HG03342 (cell line): ENCODE data around the gene TSSK6.

ENCODE experiments used
- ATAC-seq: cut with Tn5 transposase; IDR thresholded peaks from one replicate; pipeline ENCODE4 v1.9.1; 2021; ENCODE audit warnings: mild to moderate bottlenecking, moderate library complexity; ENCODE audit not compliant: unreplicated experiment

The TSSK6 gene

DNA sequence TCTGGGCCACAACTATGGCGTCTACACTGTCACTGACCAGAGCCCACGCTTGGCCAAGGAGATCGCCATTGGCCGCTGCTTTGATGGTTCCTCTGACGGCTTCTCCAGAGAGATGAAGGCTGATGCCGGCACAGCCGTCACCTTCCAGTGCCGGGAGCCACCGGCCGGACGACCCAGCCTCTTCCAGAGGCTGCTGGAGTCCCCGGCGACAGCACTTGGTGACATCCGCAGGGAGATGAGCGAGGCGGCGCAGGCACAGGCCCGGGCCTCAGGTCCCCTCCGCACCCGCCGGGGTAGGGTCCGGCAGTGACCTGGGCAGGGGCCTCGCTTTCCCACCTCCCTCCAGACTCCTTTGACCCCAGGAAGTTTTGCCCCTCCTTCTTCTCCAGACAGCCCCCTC, 30.4 kb upstream of the TSSK6 start:
- no peak for ATAC-seq

DNA sequence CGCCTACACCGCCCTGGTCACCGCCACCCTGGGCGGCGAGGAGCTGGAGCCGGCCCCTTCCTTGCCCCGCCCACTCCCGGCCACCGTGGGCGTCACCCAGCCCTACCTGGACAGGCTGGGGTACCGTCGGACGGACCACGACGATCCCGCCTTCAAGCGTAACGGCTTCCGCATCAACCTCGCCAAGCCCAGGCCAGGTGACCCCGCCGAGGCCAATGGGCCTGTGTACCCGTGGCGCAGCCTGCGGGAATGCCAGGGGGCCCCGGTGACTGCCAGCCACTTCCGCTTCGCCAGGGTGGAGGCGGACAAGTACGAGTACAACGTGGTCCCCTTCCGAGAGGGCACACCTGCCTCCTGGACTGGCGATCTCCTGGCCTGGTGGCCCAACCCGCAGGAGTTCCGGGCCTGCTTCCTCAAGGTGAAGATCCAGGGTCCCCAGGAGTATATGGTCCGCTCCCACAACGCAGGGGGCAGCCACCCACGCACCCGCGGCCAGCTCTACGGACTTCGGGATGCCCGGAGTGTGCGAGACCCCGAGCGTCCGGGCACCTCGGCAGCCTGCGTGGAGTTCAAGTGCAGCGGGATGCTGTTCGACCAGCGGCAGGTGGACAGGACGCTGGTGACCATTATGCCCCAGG, 29.7 kb upstream of the TSSK6 start:
- ATAC-seq: no peak

DNA sequence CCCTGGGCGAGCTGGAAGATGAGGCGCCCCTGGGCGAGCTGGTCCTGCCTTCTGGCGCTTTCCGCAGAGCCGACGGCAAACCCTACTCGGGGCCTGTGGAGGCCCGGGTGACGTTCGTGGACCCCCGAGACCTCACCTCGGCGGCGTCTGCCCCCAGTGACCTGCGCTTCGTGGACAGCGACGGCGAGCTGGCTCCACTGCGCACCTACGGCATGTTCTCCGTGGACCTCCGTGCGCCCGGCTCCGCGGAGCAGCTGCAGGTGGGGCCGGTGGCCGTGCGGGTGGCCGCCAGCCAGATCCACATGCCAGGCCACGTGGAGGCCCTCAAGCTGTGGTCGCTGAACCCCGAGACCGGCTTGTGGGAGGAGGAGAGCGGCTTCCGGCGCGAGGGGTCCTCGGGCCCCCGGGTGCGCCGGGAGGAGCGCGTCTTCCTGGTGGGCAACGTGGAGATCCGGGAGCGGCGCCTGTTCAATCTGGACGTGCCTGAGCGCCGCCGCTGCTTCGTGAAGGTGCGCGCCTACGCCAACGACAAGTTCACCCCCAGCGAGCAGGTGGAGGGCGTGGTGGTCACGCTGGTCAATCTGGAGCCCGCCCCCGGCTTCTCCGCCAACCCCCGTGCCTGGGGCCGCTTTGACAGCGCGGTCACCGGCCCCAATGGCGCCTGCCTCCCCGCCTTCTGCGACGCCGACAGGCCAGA, 29.1 kb upstream of the TSSK6 start:
- no peak for ATAC-seq

DNA sequence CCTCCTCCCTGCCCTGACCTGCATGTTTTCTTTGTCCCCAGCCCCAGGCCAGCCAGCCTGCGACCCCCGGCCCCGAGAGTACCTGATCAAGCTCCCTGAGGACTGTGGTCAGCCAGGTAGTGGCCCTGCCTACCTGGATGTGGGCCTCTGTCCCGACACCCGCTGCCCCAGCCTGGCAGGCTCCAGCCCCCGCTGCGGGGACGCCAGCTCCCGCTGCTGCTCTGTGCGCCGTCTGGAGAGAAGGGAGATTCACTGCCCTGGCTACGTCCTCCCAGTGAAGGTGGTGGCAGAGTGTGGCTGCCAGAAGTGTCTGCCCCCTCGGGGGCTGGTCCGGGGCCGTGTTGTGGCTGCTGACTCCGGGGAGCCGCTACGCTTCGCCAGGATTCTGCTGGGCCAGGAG, 28.3 kb upstream of the TSSK6 start:
- no peak for ATAC-seq

DNA sequence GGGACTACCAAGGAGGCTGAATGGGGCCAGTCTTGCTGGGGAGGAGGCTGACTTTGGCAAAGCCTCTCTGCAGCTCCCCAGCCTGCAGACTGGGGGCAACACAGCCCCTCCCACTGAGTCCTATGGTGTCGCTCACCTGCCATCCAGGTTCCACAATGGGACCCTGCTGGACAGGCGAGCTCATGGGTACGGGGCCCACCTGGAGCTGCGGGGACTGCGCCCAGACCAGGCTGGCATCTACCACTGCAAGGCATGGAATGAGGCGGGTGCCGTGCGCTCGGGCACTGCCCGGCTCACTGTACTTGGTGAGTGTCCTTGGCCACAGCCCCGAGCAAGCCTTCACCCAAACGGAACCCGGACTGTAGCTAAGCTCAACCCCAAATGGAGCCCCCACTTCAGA, 27.8 kb upstream of the TSSK6 start:
- ATAC-seq: no peak

DNA sequence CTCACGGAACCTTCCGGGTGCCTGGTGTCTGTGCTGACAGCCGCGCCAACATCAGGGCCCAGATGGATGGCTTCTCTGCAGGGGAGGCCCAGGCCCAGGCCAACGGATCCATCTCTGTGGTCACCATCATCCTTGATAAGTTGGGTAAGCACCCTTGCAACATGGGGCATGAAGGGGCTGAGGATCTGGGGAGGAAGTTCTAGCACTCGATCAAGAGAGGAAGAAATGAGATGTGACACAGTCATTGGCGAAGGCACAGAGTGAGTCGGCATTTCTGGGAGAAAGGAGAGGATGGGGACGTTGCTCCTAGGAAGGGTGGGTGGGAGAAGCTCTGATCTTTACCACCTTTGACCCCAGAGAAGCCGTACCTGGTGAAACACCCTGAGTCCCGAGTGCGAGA, 27.2 kb upstream of the TSSK6 start:
- no peak for ATAC-seq

DNA sequence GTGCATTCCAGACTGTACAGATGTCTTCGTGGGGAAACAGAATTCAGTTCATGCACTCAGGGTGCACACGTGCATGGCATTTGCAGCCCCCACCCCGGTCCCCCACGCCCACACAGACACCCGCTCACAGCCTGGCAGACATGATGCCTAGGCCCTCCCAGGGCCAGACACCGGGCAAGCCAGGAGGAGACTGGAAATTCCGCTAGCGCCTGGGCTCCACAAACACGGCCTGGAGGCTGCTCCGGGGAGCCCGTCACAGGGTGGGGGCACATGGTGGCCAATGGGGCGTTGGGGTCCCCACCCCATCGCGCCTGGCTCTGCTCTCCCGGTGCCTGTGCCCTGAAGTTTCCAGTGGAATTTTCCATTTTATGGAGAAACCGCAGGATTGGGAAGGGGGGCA, 26.3 kb upstream of the TSSK6 start:
- no peak for ATAC-seq

DNA sequence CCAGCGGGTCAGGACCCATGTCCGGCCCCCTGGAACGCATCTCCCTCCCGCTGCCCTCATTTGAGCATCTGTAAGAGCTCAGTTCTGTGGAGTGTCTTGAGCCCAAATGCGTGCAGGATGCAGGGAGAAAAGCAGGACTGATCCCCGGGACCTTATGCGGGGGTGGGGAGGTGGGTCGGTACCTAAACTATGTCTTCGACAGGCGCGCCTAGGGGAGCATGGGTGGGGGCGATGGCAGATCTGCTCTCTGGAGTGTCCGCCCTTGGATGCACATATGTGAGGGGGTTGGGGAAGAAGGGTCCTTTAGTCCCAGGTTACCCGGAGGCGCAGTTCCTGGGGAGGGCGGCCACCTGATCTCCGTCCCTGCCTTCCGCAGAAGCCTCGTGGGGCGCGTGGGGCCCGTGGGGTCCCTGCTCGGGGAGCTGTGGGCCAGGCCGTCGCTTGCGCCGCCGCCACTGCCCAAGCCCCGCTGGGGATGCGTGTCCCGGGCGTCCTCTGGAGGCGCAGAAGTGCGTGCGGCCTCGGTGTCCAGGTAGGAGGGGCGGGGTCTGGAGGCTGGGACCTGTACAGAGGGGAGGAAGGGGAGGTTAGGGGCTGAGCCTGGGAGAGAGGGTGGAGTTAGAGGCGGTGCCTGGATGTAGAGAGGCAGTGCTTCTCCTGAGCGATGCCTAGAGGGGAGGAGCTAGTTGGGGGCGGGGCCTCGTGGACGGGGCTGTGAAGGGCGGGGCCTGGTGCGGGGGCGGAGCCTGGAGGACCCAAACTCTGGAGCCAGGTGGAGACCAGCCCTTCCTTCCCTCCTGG, 25.6 kb upstream of the TSSK6 start:
- ATAC-seq: no peak

DNA sequence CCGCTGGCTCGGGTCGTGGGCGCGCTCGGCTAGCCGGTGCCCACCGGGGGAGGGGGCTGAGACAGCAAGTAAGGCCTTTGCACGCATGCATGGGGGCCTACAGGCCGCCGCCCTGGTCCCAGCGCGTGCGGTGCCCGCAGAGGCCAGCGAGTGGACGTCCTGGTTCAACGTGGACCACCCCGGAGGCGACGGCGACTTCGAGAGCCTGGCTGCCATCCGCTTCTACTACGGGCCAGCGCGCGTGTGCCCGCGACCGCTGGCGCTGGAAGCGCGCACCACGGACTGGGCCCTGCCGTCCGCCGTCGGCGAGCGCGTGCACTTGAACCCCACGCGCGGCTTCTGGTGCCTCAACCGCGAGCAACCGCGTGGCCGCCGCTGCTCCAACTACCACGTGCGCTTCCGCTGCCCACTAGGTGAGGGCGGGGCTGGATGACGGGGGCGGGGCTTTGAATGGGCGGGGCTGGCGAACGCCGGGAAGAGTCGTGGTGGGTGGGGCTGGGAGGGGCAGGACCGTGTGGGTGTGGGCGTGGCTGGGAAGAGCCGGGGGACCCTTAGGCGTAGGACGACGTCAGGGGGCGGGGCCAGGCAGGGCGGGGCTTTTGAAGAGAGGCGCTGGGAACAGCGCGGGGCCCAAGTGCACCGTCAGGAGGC, 24.8 kb upstream of the TSSK6 start:
- no peak for ATAC-seq

DNA sequence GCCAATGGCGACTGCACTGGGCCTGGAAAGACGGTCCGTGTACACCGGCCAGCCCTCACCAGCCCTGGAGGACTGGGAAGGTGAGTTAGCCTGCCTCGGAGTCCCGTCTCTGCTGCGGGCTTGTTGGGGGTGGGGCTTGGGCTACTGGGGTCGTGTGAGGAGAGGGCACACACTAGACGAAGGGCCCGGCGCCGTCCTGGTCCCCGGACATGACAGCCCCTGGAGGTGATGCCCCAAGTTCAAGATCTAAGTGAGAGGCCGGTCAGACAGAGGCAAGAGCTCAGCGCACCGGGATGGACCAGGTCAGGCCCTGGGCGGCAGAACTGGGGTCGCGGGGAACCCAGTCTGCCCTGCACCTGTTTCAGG, 24.3 kb upstream of the TSSK6 start:
- ATAC-seq: no peak

DNA sequence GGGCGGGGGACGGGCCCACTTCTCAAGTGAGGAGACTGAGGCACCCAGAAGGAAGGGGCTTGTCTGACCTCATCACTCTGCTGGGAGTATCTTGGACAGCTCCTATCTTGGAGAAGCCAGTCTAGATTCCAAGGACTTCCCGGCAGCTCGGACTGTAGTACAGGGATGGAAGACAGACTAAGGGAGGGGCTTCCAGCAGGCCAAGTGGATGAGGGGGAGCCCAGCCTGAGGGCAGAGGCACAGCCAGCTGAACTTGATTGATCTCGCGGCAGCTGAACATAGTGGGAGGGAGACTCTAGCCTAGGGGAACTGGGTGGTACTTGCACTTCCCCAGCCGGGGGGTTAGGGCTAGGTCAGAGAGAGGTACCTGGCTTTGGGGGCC, 23.4 kb upstream of the TSSK6 start:
- no peak for ATAC-seq

DNA sequence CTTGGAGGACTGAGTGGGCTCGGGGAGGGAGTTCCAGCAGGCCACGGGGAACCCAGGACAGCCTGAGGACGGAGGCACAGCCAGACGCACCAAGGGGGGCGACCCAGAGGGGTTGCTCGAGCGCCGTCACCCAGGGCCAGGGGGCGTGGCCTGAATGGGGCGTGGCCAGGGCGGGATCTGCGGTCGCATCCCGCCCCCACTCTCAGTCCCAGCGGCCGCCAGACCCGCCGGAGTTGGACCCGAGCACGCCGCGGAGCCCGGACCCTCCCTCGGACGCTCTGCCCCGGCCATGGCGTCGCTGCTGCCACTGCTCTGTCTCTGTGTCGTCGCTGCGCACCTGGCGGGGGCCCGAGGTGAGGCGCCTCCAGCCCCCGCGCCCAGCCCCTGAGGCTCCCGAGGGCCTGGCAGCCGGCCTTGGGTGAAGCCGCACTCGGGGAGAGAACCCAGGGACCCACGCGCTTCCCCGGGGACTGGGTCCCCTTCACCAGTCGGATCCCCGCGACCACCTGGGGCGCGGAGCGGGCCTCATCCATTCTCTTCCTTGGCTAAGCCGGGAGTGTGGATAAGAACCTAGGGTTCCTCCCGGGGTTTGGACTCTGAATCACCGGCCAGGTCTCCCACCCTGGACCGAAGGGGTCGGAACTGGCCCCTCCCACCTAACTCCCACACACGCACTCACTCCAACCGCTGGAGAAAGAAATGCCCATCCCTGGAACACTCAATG, 22.9 kb upstream of the TSSK6 start, which contains the start of gene CILP2:
CILP2 (plus strand) TSS at position 205 of the 724 bp plus-strand sequence; CDS start at position 290, 85 bp downstream.
- no peak for ATAC-seq

DNA sequence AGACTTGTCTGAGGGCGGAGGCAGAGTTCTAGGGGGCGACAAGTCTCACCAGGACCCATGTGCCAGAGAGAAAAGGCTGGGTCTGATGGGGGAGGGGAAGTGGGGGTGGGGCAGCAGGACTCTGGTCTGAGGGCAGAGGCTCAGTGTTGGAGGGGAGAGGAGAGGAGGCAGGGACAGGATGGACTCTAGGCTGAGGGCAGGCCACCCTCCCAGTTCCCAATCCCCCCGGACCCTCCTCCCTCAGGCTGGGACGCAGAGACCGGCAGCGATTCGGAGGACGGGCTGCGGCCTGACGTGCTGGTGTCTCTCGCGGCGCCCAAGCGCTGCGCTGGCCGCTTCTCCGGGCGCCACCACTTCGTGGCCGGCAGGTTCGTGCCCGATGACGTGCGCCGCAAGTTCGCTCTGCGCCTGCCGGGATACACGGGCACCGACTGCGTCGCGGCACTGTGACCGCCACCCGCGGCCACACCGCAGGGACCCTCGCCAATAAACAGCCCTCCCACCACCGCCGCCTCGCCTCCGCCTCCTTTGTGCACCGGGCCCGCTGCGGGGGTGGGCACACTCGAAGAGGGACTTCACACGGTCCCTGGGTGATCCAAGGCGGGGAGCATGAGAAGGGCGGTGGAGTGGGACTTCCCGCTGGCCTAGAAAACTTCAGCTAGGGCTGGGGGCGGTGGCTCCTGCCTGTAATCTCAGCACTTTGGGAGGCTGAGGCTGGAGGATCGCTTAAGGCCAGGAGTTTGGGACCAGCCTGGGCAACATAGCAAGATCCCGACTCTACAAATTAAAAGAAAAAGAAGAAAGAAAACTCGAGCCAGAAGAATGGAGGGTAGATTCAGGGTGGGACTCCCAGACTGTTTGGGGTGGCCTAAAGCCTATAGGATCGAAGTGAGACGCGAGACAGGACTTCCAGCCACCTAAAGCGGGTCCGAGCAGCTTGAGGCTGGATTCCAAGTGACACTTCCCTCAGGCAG, 22.0 kb upstream of the TSSK6 start:
- no peak for ATAC-seq

DNA sequence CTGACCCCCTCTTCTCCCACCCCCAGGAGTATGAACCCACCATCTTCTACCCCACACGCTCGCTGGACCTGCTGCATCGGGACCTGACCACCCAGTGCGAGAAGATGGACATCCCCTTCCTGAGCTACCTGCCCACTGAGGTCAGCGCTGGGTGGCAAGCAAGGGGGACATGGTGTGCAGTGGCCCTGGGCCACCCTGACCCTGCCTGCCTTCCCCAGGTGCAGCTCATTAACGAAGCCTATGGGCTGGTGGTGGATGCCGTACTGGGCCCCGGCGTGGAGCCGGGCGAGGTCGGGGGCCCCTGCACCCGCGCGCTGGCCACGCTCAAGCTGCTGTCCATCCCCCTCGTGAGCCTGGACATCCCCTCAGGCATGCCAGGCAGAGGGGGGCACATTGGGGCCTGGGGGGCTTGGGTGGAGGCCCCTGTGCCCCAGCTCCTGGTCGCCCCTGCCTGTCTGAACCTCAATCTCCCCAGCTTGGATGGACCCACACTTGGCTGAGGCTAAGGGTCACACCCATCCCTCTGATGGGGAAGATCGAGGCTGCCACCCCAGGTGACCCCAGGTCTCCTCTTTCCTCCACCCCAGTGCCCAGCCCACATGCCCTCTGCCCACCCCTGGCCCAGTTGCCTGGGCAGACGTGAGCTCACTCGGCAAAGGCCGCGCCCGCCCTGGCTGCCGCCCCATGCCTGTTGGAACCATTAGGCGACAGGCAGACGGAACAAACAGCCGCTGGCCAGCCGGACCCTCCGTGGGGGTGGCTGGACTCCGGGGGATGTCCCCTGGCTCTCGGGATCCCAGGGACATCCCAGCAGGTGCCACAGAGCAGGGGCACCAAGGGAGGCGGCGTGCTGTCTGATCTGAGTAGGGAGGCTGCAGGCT, 20.2 kb upstream of the TSSK6 start:
- ATAC-seq: no peak

DNA sequence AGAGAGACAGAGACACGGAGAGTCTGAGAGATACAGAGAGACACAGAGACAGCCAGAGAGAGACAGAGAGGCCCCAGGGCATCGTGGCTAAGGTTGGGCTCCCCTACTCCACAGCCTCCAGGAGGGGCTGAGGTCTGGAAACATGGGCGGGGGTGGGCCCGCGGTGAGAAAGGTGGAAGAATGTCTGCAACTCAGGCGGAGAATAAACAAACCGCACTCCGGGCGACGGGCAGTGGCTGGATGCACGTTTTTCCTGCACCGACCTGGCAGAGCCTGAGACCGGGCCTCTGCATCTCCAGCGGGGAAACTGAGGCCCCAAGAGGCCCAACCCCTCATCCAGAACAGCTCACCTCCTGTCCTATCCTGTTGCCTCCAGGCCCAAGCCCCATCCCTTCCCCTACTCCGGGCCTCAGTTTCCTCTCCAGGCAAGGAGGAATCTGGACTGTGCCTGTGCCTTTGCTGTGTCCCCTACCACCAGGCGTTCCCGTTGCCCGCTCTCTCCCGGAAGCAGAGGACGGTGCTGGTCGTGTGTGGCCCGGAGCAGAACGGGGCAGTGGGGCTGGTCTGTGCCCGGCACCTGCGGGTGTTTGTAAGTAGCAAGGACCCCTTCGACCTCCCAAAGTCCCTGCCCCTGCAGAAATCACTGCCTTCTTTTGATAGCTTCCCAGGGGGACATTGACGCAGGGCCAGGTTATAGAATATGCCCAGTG, 19.4 kb upstream of the TSSK6 start:
- ATAC-seq: no peak

DNA sequence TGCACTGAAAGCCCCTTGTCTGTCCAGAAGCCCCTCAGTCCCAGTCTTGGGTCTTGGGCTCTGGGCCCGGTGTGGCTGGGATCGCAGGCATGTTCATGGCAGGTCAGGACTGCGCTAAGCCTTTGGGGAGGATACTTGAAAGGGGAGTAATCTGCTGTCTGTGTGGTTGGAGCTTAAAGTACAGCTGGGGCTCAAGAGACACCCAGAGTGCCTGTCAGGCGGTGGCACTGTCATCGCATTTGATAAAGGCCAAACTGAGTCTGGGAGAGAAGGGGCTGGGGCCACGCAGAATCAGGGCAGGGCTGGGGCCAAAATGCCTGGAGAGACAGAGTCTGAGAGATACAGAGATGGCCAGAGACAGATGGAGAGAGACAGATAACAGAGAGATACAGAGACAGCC, 18.5 kb upstream of the TSSK6 start:
- no peak for ATAC-seq

DNA sequence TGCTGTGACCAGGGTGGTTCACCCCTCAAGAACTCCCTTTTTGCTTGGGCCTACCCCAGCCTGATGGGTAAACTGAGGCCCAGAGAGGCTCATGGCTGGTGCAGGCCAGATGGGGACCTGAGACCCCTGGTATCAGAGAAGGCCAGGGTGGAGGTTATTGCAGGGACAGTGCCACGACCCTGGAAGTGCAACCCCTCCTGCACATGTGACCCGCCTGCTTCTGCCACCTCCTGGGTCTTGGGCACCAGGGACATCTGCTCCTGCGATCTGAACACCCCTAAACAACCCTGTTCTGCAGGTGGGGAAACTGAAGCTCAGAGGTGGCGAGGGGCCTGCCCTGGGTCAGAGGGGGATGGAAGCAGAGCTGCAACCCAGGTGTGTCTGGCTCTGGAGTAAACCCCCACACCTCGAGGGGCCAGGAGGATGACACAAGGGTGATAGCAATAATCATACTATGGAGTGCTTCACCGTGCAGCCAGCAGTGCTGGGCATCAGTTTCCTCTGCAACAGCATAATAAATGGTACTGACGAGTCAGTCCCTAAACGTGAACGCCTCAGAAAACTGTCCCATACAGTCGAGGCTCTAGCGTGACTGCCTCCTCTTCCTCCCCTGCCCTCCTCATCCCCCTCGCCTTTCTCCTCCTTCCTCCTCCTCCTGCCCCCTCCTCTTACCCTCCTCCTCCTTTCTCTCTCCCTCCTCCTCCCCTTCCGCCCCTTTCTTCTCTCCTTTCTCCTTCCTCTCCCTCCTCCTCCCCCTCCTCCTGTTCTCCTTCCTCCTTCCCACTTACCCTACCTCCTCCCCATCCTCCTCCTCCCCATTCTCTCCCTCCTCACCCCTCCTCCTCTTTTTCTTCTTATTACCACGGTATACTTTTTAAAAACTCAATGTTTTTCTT, 17.7 kb upstream of the TSSK6 start:
- ATAC-seq: no peak
